HCT116 (cell line): ENCODE measurements around the gene TM9SF1. TPM values are rescaled to one million over a fixed set of nuclear protein-coding genes. Genes with fewer than 3 reads are reported as not detected.

Source experiments
- ATAC-seq: fragments of 200-7000 bp; cut with Tn5 transposase; 2 replicates; pipeline ENCODE4 v1.9.1; 2020; ENCODE audit warnings: mild to moderate bottlenecking, moderate library complexity
- BruUV-seq: library from RNA; stranded (reverse); fragments of 400-500 nt; replicated peaks from 2 replicates; lab custom pipeline; 2021; lab: Mats Ljungman, UMichigan
- CTCF ChIA-PET: fragments of 300-600 bp; sonication (Branson Sonifier 250); formaldehyde crosslinking; loops from one replicate; lab custom pipeline; 2021; ENCODE audit warnings: antibody characterized with exemption; lab: Charles Lee
- POLR2A ChIA-PET: fragments of 300-600, 350-600 bp; sonication (Branson Sonifier 250); formaldehyde crosslinking; loops from one replicate; lab custom pipeline; 2021; ENCODE audit warnings: antibody characterized with exemption; lab: Charles Lee
- RAD21 ChIA-PET, 2 experiments: fragments of 300-600 bp; sonication (Branson Sonifier 250); formaldehyde crosslinking; loops; one replicate each; lab custom pipeline; 2023; ENCODE audit warnings: low total read pairs in 2 of 2; ENCODE audit not compliant: uncharacterized antibody in 2 of 2, unreplicated experiment in 2 of 2, low non-redundant PET in 1 of 2; lab: Charles Lee
- DNase-seq: peaks from one replicate; pipeline ENCODE4 v3.0.0-alpha.2; 2010; ENCODE audit warnings: low read depth, low spot score
- H2AFZ ChIP-seq: fragments of 200-600 bp; shearing (Covaris generic), sonication (generic); 2 replicates; pipeline ENCODE4 v1.6.1; 2017; ENCODE audit warnings: low read depth, mixed run types, mixed read lengths, antibody characterized with exemption, low read length; ENCODE audit not compliant: poor library complexity, severe bottlenecking
- H3K27ac ChIP-seq: 2 replicates; pipeline ENCODE4 v1.5.1; 2012; ENCODE audit warnings: low read depth, low read length
- H3K27me3 ChIP-seq: fragments of 200-600 bp; sonication (generic); 2 replicates; pipeline ENCODE4 v1.6.1; 2016; ENCODE audit warnings: mixed run types, low read length, mixed read lengths; ENCODE audit not compliant: insufficient read depth
- H3K36me3 ChIP-seq, 2 experiments: fragments of 200-500 bp in 1 of 2; fragments of 200-600 bp in 1 of 2; sonication (Bioruptor generic) in 1 of 2; sonication (generic) in 1 of 2; 2 replicates each; pipeline versions ENCODE4 v1.5.1 to v1.6.1; 2014 to 2016; ENCODE audit warnings: low read length in 2 of 2, inconsistent platforms in 1 of 2, mixed read lengths in 1 of 2, mixed run types in 1 of 2; ENCODE audit not compliant: insufficient read depth in 2 of 2, control insufficient read depth in 1 of 2
- H3K4me1 ChIP-seq, 2 experiments: fragments of 200-600 bp in 1 of 2; sonication (generic) in 1 of 2; 2 replicates each; pipeline versions ENCODE4 v1.5.1 to v1.6.1; 2012 to 2017; ENCODE audit warnings: low read length in 2 of 2, inconsistent platforms in 1 of 2, mild to moderate bottlenecking in 1 of 2, mixed read lengths in 1 of 2, mixed run types in 1 of 2, moderate library complexity in 1 of 2; ENCODE audit not compliant: insufficient read depth in 2 of 2, control insufficient read depth in 1 of 2
- H3K4me2 ChIP-seq: fragments of 200-600 bp; sonication (generic); 2 replicates; pipeline ENCODE4 v1.6.1; 2017; ENCODE audit warnings: mixed run types, low read length, mixed read lengths
- H3K4me3 ChIP-seq, 2 experiments: fragments of 200-600 bp in 1 of 2; sonication (generic) in 1 of 2; replicated peaks in 1 of 2; 2 replicates each; pipeline ENCODE4 v1.5.1; 2011 to 2016; ENCODE audit warnings: low read length in 2 of 2, control low read depth in 1 of 2, low read depth in 1 of 2, mild to moderate bottlenecking in 1 of 2, mixed read lengths in 1 of 2, mixed run types in 1 of 2
- H3K79me2 ChIP-seq: fragments of 200-600 bp; sonication (generic); 2 replicates; pipeline ENCODE4 v1.6.1; 2017; ENCODE audit warnings: mild to moderate bottlenecking, mixed run types, low read length, moderate library complexity, mixed read lengths; ENCODE audit not compliant: insufficient read depth
- H3K9ac ChIP-seq: fragments of 200-600 bp; sonication (generic); 2 replicates; pipeline ENCODE4 v1.6.1; 2016; ENCODE audit warnings: low read length, mixed read lengths
- H3K9me2 ChIP-seq: fragments of 200-600 bp; sonication (generic), shearing (Covaris generic); 2 replicates; pipeline ENCODE4 v1.6.1; 2017; ENCODE audit warnings: mixed run types, mild to moderate bottlenecking, moderate library complexity; ENCODE audit not compliant: insufficient read depth
- H3K9me3 ChIP-seq, 2 experiments: fragments of 200-500 bp in 1 of 2; fragments of 200-600 bp in 1 of 2; sonication (Bioruptor generic) in 1 of 2; sonication (generic) in 1 of 2; 2 replicates each; pipeline ENCODE4 v1.6.1; 2014 to 2017; ENCODE audit warnings: low read length in 2 of 2, mixed read lengths in 2 of 2, inconsistent platforms in 1 of 2, low read depth in 1 of 2, mild to moderate bottlenecking in 1 of 2, mixed run types in 1 of 2, moderate library complexity in 1 of 2; ENCODE audit not compliant: control insufficient read depth in 1 of 2, insufficient read depth in 1 of 2
- H4K20me1 ChIP-seq: fragments of 200-600 bp; sonication (generic), shearing (Covaris generic); 2 replicates; pipeline ENCODE4 v1.6.1; 2017; ENCODE audit warnings: mixed run types, mild to moderate bottlenecking, moderate library complexity; ENCODE audit not compliant: insufficient read depth
- CEBPB ChIP-seq: IDR thresholded peaks from 2 replicates; pipeline ENCODE4 v1.6.1; 2012; ENCODE audit warnings: low read depth
- EZH2 ChIP-seq: fragments of 200-600 bp; sonication (generic); IDR thresholded peaks from 2 replicates; pipeline ENCODE4 v1.6.1; 2017; ENCODE audit warnings: antibody characterized with exemption, mixed run types
- JUND ChIP-seq: IDR thresholded peaks from 2 replicates; pipeline ENCODE4 v1.6.1; 2012
- POLR2A ChIP-seq: IDR thresholded peaks from 2 replicates; pipeline ENCODE4 v1.7.0; 2011; ENCODE audit warnings: borderline replicate concordance; ENCODE audit not compliant: insufficient read depth, insufficient read length; ENCODE audit errors: extremely low read depth
- POLR2AphosphoS5 ChIP-seq: IDR thresholded peaks from 2 replicates; pipeline ENCODE4 v1.6.1; 2011; ENCODE audit warnings: mild to moderate bottlenecking, low read depth, low read length, moderate library complexity
- RAD21 ChIP-seq: IDR thresholded peaks from 2 replicates; pipeline ENCODE4 v1.6.1; 2012; ENCODE audit warnings: low read depth, mild to moderate bottlenecking
- SIN3A ChIP-seq: IDR thresholded peaks from 2 replicates; pipeline ENCODE4 v1.6.1; 2012; ENCODE audit warnings: low read depth
- SP1 ChIP-seq: IDR thresholded peaks from 2 replicates; pipeline ENCODE4 v1.6.1; 2012; ENCODE audit warnings: low read depth
- YY1 ChIP-seq: IDR thresholded peaks from 2 replicates; pipeline ENCODE4 v1.6.1; 2011; ENCODE audit warnings: low read length, low read depth, moderate library complexity, mild to moderate bottlenecking; ENCODE audit not compliant: insufficient replicate concordance; ENCODE audit errors: extremely low read depth
- ZNF274 ChIP-seq: fragments of 200-500 bp; sonication (Bioruptor generic); IDR thresholded peaks from 2 replicates; pipeline ENCODE4 v1.6.1; 2014; ENCODE audit warnings: mild to moderate bottlenecking, low read depth, low read length, inconsistent platforms
- intact Hi-C: fragments of 100-400 bp; cut with micrococcal nuclease; formaldehyde crosslinking; loops from 2 replicates; pipeline ENCODE4 v1.10.0; 2022
- total RNA-seq: library from RNA; stranded (reverse); gene quantifications from one replicate; pipeline ENCODE4 v1.2.1, GENCODE V29; 2021; ENCODE audit not compliant: unreplicated experiment
- TF ChIP-seq, protein P1 (sequence below): IDR thresholded peaks from 2 replicates; pipeline ENCODE4 v1.6.1; 2012; ENCODE audit warnings: low read depth
- TF ChIP-seq, protein P2 (sequence below): IDR thresholded peaks from 2 replicates; pipeline ENCODE4 v1.6.1; 2011; ENCODE audit warnings: mild to moderate bottlenecking, low read length, moderate library complexity; ENCODE audit not compliant: insufficient replicate concordance; ENCODE audit errors: extremely low read depth
- TF ChIP-seq, protein P3 (sequence below): IDR thresholded peaks from 2 replicates; pipeline ENCODE4 v1.6.1; 2012

TM9SF1 gene
- total RNA-seq, 1 experiment from 2014 or later: 35.2 TPM

DNA sequence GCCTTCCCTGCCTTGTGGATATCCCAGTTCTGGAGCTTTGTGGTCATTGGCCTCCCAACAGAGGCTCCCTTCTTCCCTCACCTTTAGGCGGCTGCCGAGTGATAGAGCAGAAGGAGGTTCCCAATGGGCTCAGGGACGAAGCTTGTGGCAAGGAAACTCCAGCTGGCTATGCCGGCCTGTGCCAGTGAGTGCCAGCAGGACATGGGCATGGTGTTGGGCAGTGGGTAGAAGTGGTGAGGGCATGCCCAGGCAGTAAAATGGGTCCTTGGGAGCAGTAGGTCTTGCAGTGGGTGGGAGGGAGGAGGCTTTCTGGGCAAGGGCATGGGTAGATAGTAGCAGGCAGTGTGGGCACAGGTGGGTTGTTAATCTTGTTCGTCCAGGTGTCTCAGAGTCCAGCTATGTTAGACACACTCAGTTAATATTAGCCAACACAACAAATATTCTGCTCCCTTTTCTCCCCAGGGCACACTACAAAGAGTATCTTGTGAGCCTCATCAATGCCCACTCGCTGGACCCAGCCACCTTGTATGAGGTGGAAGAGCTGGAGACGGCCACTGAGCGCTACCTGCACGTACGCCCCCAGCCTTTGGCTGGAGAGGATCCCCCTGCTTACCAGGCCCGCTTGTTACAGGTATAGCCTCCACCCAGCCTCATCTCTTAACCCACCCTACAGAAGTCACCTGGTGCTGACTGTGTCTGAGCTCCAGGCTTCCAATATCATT, 35.3 kb downstream of the TM9SF1 start:
- TF ChIP-seq YY1 (no peak), EZH2 (no peak), JUND (no peak), SIN3A (no peak), POLR2AphosphoS5 (no peak), ZNF274 (no peak), POLR2A (no peak), SP1 (no peak), RAD21 (no peak), CEBPB (no peak)
- TF ChIP-seq, protein P1, sequence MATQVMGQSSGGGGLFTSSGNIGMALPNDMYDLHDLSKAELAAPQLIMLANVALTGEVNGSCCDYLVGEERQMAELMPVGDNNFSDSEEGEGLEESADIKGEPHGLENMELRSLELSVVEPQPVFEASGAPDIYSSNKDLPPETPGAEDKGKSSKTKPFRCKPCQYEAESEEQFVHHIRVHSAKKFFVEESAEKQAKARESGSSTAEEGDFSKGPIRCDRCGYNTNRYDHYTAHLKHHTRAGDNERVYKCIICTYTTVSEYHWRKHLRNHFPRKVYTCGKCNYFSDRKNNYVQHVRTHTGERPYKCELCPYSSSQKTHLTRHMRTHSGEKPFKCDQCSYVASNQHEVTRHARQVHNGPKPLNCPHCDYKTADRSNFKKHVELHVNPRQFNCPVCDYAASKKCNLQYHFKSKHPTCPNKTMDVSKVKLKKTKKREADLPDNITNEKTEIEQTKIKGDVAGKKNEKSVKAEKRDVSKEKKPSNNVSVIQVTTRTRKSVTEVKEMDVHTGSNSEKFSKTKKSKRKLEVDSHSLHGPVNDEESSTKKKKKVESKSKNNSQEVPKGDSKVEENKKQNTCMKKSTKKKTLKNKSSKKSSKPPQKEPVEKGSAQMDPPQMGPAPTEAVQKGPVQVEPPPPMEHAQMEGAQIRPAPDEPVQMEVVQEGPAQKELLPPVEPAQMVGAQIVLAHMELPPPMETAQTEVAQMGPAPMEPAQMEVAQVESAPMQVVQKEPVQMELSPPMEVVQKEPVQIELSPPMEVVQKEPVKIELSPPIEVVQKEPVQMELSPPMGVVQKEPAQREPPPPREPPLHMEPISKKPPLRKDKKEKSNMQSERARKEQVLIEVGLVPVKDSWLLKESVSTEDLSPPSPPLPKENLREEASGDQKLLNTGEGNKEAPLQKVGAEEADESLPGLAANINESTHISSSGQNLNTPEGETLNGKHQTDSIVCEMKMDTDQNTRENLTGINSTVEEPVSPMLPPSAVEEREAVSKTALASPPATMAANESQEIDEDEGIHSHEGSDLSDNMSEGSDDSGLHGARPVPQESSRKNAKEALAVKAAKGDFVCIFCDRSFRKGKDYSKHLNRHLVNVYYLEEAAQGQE: no peak
- TF ChIP-seq, protein P2, sequence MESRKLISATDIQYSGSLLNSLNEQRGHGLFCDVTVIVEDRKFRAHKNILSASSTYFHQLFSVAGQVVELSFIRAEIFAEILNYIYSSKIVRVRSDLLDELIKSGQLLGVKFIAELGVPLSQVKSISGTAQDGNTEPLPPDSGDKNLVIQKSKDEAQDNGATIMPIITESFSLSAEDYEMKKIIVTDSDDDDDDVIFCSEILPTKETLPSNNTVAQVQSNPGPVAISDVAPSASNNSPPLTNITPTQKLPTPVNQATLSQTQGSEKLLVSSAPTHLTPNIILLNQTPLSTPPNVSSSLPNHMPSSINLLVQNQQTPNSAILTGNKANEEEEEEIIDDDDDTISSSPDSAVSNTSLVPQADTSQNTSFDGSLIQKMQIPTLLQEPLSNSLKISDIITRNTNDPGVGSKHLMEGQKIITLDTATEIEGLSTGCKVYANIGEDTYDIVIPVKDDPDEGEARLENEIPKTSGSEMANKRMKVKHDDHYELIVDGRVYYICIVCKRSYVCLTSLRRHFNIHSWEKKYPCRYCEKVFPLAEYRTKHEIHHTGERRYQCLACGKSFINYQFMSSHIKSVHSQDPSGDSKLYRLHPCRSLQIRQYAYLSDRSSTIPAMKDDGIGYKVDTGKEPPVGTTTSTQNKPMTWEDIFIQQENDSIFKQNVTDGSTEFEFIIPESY: no peak
- TF ChIP-seq, protein P3, sequence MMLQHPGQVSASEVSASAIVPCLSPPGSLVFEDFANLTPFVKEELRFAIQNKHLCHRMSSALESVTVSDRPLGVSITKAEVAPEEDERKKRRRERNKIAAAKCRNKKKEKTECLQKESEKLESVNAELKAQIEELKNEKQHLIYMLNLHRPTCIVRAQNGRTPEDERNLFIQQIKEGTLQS: no peak
- Histone ChIP-seq H3K9me2 (no peaks in the 10 kb centered on the region), H3K9me3 (no peaks in the 10 kb centered on the region), H4K20me1 (no peaks in the 10 kb centered on the region), H2AFZ (no peak overlapping the region), H3K4me2 (no peak overlapping the region), H3K9ac (no peak overlapping the region), H3K4me3 (no peak overlapping the region), H3K4me1 (peaks cover 15 to 21% of the 10 kb centered on the region in 2 experiments), H3K27me3 (no peaks in the 10 kb centered on the region), H3K36me3 (peaks cover 27 to 44% of the 10 kb centered on the region in 2 experiments; a peak in 3 of 4 replicates), H3K79me2 (no peaks in the 10 kb centered on the region), H3K27ac (peak overlapping the region; percentile 84)
- POLR2A ChIA-PET: interaction anchor here (1.0 to 3.1 kb wide), 5 partner anchors 13 to 82 kb away, joined by 3 to 18 read pairs (median 9); partner anchors contain the start of genes DCAF11, NRL, PCK2 and PSME2
- BruUV-seq: no TSS peak
- intact Hi-C loops: loop anchor here (2.0 kb wide), 1 partner anchor 45 kb away; the partner anchor contains the start of genes DCAF11 and NRL
- ATAC-seq: no peak
- no peak for DNase-seq
- RAD21 ChIA-PET: interaction anchor here in 1 of 2 experiments (1.1 kb wide), 1 partner anchor 102 kb away, joined by 3 read pairs; no protein-coding TSS in a partner anchor
- CTCF ChIA-PET: interaction anchor here (1.0 to 3.2 kb wide), 6 partner anchors 13 to 51 kb away, joined by 3 to 19 read pairs (median 7); partner anchors contain the start of genes EMC9, PSME1, PSME2 and RNF31
